HEK293 (cell line): ENCODE results near the gene PPP1R1C.

Source experiments
- CTCF ChIA-PET: fragments of 350-600 bp; formaldehyde crosslinking; extraction: SDS; loops from one replicate; lab custom pipeline; 2021; ENCODE audit warnings: antibody characterized with exemption; lab: Yijun Ruan, JAX
- POLR2A ChIA-PET: fragments of 300-600 bp; formaldehyde crosslinking; extraction: SDS; loops from one replicate; lab custom pipeline; 2020; ENCODE audit warnings: antibody characterized with exemption, inconsistent platforms; lab: Yijun Ruan, JAX
- H3K27ac ChIP-seq: fragments of 200-500 bp; sonication (Bioruptor generic); 2 replicates; pipeline ENCODE4 v1.5.1; 2014; ENCODE audit warnings: low read depth, low read length, control low read depth, inconsistent platforms; ENCODE audit errors: extremely low read depth
- H3K36me3 ChIP-seq, 2 experiments: fragments of 200-500 bp in 1 of 2; sonication (Bioruptor generic) in 1 of 2; 1 replicate in 1 of 2; 2 replicates in 1 of 2; pipeline ENCODE4 v1.5.1; 2014 to 2017; ENCODE audit warnings: inconsistent platforms in 2 of 2, low read length in 2 of 2; ENCODE audit not compliant: control insufficient read depth in 2 of 2, insufficient read depth in 1 of 2
- H3K4me1 ChIP-seq: fragments of 200-500 bp; sonication (Bioruptor generic); 2 replicates; pipeline ENCODE4 v1.5.1; 2014; ENCODE audit warnings: mild to moderate bottlenecking, low read length, inconsistent platforms; ENCODE audit not compliant: control insufficient read depth, insufficient read depth
- H3K4me3 ChIP-seq: 2 replicates; pipeline ENCODE4 v1.5.1; 2011; ENCODE audit warnings: low read depth, mild to moderate bottlenecking, control low read depth, low read length, moderate library complexity
- H3K9me3 ChIP-seq: fragments of 200-500 bp; sonication (Bioruptor generic); 2 replicates; pipeline ENCODE4 v1.5.1; 2014; ENCODE audit warnings: low read depth, low read length, inconsistent platforms; ENCODE audit not compliant: control insufficient read depth, insufficient read depth
- CTCF ChIP-seq: fragments of 450-650 bp; formaldehyde crosslinking; IDR thresholded peaks from 2 replicates; pipeline ENCODE4 v1.5.1; 2016; ENCODE audit warnings: missing biosample characterization, missing genetic modification characterization
- EGR2 ChIP-seq: fragments of 450-650 bp; formaldehyde crosslinking; IDR thresholded peaks from 2 replicates; pipeline ENCODE4 v1.5.1; 2016; ENCODE audit warnings: low read depth, missing biosample characterization, missing genetic modification characterization
- GLI2 ChIP-seq: fragments of 450-650 bp; formaldehyde crosslinking; IDR thresholded peaks from 2 replicates; pipeline ENCODE4; 2017; ENCODE audit warnings: missing biosample characterization, missing genetic modification characterization, low read depth, borderline replicate concordance
- GLI4 ChIP-seq: fragments of 450-650 bp; formaldehyde crosslinking; IDR thresholded peaks from 2 replicates; pipeline ENCODE4 v1.5.1; 2016; ENCODE audit warnings: missing biosample characterization, missing genetic modification characterization
- GLIS2 ChIP-seq: fragments of 450-650 bp; formaldehyde crosslinking; IDR thresholded peaks from 2 replicates; pipeline ENCODE4 v1.5.1; 2016; ENCODE audit warnings: missing biosample characterization, missing genetic modification characterization
- MYNN ChIP-seq: fragments of 450-650 bp; formaldehyde crosslinking; IDR thresholded peaks from 2 replicates; pipeline ENCODE4 v1.5.1; 2016; ENCODE audit warnings: missing biosample characterization, missing genetic modification characterization, borderline replicate concordance
- SETDB1 ChIP-seq: IDR thresholded peaks from one replicate; pipeline ENCODE4 v1.6.1; 2017; ENCODE audit warnings: mild to moderate bottlenecking, low read length, moderate library complexity, mixed read lengths; ENCODE audit not compliant: insufficient read length
- WT1 ChIP-seq: fragments of 450-650 bp; formaldehyde crosslinking; IDR thresholded peaks from 2 replicates; pipeline ENCODE4 v1.5.1; 2016; ENCODE audit warnings: missing biosample characterization, missing genetic modification characterization
- ZFHX2 ChIP-seq: fragments of 450-650 bp; formaldehyde crosslinking; conservative IDR thresholded peaks from 2 replicates; pipeline ENCODE4 v1.5.1; 2016; ENCODE audit warnings: missing biosample characterization, missing genetic modification characterization
- ZFP3 ChIP-seq: fragments of 450-650 bp; formaldehyde crosslinking; IDR thresholded peaks from 2 replicates; pipeline ENCODE4 v1.5.1; 2016; ENCODE audit warnings: low read depth, missing biosample characterization, missing genetic modification characterization
- ZNF169 ChIP-seq: fragments of 450-650 bp; formaldehyde crosslinking; IDR thresholded peaks from 2 replicates; pipeline ENCODE4 v1.5.1; 2016; ENCODE audit warnings: missing biosample characterization, missing genetic modification characterization
- ZNF248 ChIP-seq: fragments of 450-650 bp; formaldehyde crosslinking; IDR thresholded peaks from 2 replicates; pipeline ENCODE4 v1.5.1; 2017; ENCODE audit warnings: missing biosample characterization, missing genetic modification characterization
- ZNF311 ChIP-seq: fragments of 450-650 bp; formaldehyde crosslinking; IDR thresholded peaks from 2 replicates; pipeline ENCODE4 v1.5.1; 2017; ENCODE audit warnings: missing biosample characterization, missing genetic modification characterization, borderline replicate concordance
- ZNF391 ChIP-seq: fragments of 450-650 bp; formaldehyde crosslinking; IDR thresholded peaks from 2 replicates; pipeline ENCODE4 v1.5.1; 2016; ENCODE audit warnings: low read depth, missing biosample characterization, missing genetic modification characterization, borderline replicate concordance
- ZNF518A ChIP-seq: fragments of 450-650 bp; formaldehyde crosslinking; conservative IDR thresholded peaks from 2 replicates; pipeline ENCODE4 v1.5.1; 2016; ENCODE audit warnings: low read depth, missing biosample characterization, missing genetic modification characterization
- ZNF629 ChIP-seq: fragments of 450-650 bp; formaldehyde crosslinking; IDR thresholded peaks from 2 replicates; pipeline ENCODE4 v1.5.1; 2017; ENCODE audit warnings: missing biosample characterization, missing genetic modification characterization
- ZNF664 ChIP-seq: fragments of 450-650 bp; formaldehyde crosslinking; IDR thresholded peaks from 2 replicates; pipeline ENCODE4 v1.5.1; 2016; ENCODE audit warnings: missing biosample characterization, missing genetic modification characterization
- ZNF701 ChIP-seq: fragments of 450-650 bp; formaldehyde crosslinking; IDR thresholded peaks from 2 replicates; pipeline ENCODE4 v1.5.1; 2016; ENCODE audit warnings: missing biosample characterization, missing genetic modification characterization
- ZNF837 ChIP-seq: fragments of 450-650 bp; formaldehyde crosslinking; IDR thresholded peaks from 2 replicates; pipeline ENCODE4 v1.5.1; 2016; ENCODE audit warnings: missing biosample characterization, missing genetic modification characterization
- ZSCAN16 ChIP-seq: fragments of 450-650 bp; formaldehyde crosslinking; IDR thresholded peaks from 2 replicates; pipeline ENCODE4 v1.5.1; 2016; ENCODE audit warnings: missing biosample characterization, missing genetic modification characterization
- ZSCAN4 ChIP-seq: fragments of 450-650 bp; formaldehyde crosslinking; IDR thresholded peaks from 2 replicates; pipeline ENCODE4 v1.5.1; 2017; ENCODE audit warnings: missing biosample characterization, missing genetic modification characterization

PPP1R1C gene

GRCh38 chr2:182069416-182069815 is 83.8 kb downstream of the PPP1R1C start (continued):
- TF ChIP-seq ZNF664 (tag by site-specific recombination) (no peak), ZNF248 (tag by site-specific recombination) (no peak)

- no peak overlapping the region for H3K27ac ChIP-seq
- H3K36me3 ChIP-seq = peaks cover 0 to 3% of the 10 kb centered on the region in 2 experiments; a peak in 1 of 3 replicates
- H3K4me3 ChIP-seq = no peak overlapping the region
- no peaks in the 10 kb centered on the region for H3K9me3 ChIP-seq
- CTCF ChIA-PET = interaction anchor here (0.8 kb wide), 1 partner anchor 509 kb away, joined by 4 read pairs; no protein-coding TSS in a partner anchor
- TF ChIP-seq ZNF701 = no peak
- no peaks in the 10 kb centered on the region for H3K4me1 ChIP-seq
- POLR2A ChIA-PET = no interaction called here
Observed at GRCh38 chr2:182069908-182070307, 84.3 kb downstream of the PPP1R1C start.

GRCh38 chr2:182070736-182071135 is 85.1 kb downstream of the PPP1R1C start:
- H3K4me1 ChIP-seq = no peaks in the 10 kb centered on the region
- ChIA-PET POLR2A (no interaction called here), CTCF (no interaction called here)
- H3K9me3 ChIP-seq = no peaks in the 10 kb centered on the region
- TF ChIP-seq EGR2 (tag by site-specific recombination) (peak; percentile 54), ZFHX2 (tag by site-specific recombination) (peak; percentile 60), ZSCAN4 (tag by site-specific recombination) (no peak), GLIS2 (tag by site-specific recombination) (no peak), MYNN (tag by site-specific recombination) (no peak)
- no peak overlapping the region for H3K27ac ChIP-seq
- peaks cover 0 to 3% of the 10 kb centered on the region in 2 experiments; a peak in 1 of 3 replicates for H3K36me3 ChIP-seq
- H3K4me3 ChIP-seq = no peak overlapping the region

- H3K9me3 ChIP-seq = no peaks in the 10 kb centered on the region
- no peak for TF ChIP-seq ZNF837 (tag by site-specific recombination)
- TF ChIP-seq ZNF391 (tag by site-specific recombination) = no peak
- no peak for TF ChIP-seq ZNF311 (tag by site-specific recombination)
- no peak for TF ChIP-seq WT1
- no peak for TF ChIP-seq ZNF629 (tag by site-specific recombination)
- no peak for TF ChIP-seq GLI2
- TF ChIP-seq GLI4 = no peak
- TF ChIP-seq ZNF169 (tag by site-specific recombination) = no peak
- TF ChIP-seq CTCF (tag by site-specific recombination) = no peak
- TF ChIP-seq ZNF518A (tag by site-specific recombination) = no peak
- TF ChIP-seq ZSCAN16 (tag by site-specific recombination) = no peak
- no peak for TF ChIP-seq ZFP3 (tag by site-specific recombination)
- no peak for TF ChIP-seq SETDB1
- CTCF ChIA-PET = interaction anchor here (0.7 kb wide), 1 partner anchor 1197 kb away, joined by 3 read pairs; no protein-coding TSS in a partner anchor
- H3K27ac ChIP-seq = no peak overlapping the region
- H3K4me1 ChIP-seq = peaks cover 5% of the 10 kb centered on the region; the same call in 1 of the 2 replicates
- H3K36me3 ChIP-seq = peaks cover 0 to 3% of the 10 kb centered on the region in 2 experiments; a peak in 1 of 3 replicates
- no peak overlapping the region for H3K4me3 ChIP-seq
- POLR2A ChIA-PET = no interaction called here
Observed at GRCh38 chr2:182072861-182073260, 87.2 kb downstream of the PPP1R1C start.
